ENCODE results near the gene SRGAP1.

The SRGAP1 gene

GRCh38 chr12:64181430-64182291 lies 337.2 kb downstream of the SRGAP1 start (continued):
- TF ChIP-seq ZNF660 (tag by site-specific recombination; IDR thresholded peaks at IDR 0.05) (0 out of 2 replicates have a peak, but pooled peaks have one; percentile 73), ZNF184 (tag by site-specific recombination; IDR thresholded peaks at IDR 0.05) (peak; percentile 29; the same call in 1 of the 2 replicates)

DNA sequence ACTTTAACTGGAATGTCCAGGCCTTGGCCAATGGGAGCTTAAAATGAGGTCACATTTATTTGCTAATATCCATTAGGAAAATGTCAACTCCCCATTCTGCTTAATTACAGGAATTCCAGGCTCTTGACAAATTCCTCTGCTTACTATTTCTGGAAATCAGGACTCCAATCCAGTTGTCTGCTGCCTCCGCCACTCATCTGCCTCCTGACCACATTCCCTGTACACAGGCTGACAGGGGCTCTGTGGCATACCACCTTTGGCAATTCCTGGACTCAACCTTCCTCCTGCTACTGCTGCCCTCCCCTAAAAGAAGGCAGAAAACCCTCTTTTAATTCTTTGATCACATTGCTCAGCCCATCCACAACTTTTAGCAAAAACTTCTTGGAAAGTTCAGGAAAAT lies 339.7 kb downstream of the SRGAP1 start:
- ChIA-PET CTCF (interaction anchor here (0.9 to 1.6 kb wide), 2 partner anchors 283 to 345 kb away, joined by 3 to 7 read pairs; no protein-coding TSS in a partner anchor), POLR2A (no interaction called here)
- Histone ChIP-seq H3K9me3 (ENCODE audit: control insufficient read depth, insufficient read depth, low read depth, low read length) (no peaks in the 10 kb centered on the region), H3K27ac (ENCODE audit: extremely low read depth, low read depth, low read length) (no peak overlapping the region), H3K36me3 (ENCODE audit: control insufficient read depth in 2 of 2, insufficient read depth in 1 of 2, low read length in 2 of 2) (no peaks in the 10 kb centered on the region), H3K4me1 (ENCODE audit: control insufficient read depth, insufficient read depth, low read length) (no peaks in the 10 kb centered on the region), H3K4me3 (ENCODE audit: low read depth, low read length) (no peak overlapping the region)
- no peak for TF ChIP-seq ZNF747 (tag by site-specific recombination; IDR thresholded peaks at IDR 0.05)
- no peak for TF ChIP-seq ZNF155 (tag by site-specific recombination; IDR thresholded peaks at IDR 0.05)
- TF ChIP-seq ZNF23 (tag by site-specific recombination; IDR thresholded peaks at IDR 0.05; ENCODE audit: borderline replicate concordance) = no peak
- no peak for TF ChIP-seq ZXDB (tag by site-specific recombination; IDR thresholded peaks at IDR 0.05)
- no peak for TF ChIP-seq FEZF1 (tag by site-specific recombination; IDR thresholded peaks at IDR 0.05)
- TF ChIP-seq GLI4 (tag by site-specific recombination; IDR thresholded peaks at IDR 0.05) = no peak
- TF ChIP-seq ZNF510 (tag by site-specific recombination; IDR thresholded peaks at IDR 0.05; ENCODE audit: insufficient replicate concordance) = no peak

- Histone ChIP-seq H3K36me3 (ENCODE audit: control insufficient read depth in 2 of 2, insufficient read depth in 1 of 2, low read length in 2 of 2) (no peaks in the 10 kb centered on the region; a peak in 1 of 3 replicates), H3K27ac (ENCODE audit: extremely low read depth, low read depth, low read length) (no peak overlapping the region), H3K9me3 (ENCODE audit: control insufficient read depth, insufficient read depth, low read depth, low read length) (no peaks in the 10 kb centered on the region), H3K4me1 (ENCODE audit: control insufficient read depth, insufficient read depth, low read length) (no peaks in the 10 kb centered on the region), H3K4me3 (ENCODE audit: low read depth, low read length) (no peak overlapping the region)
- TF ChIP-seq ZNF114 (tag by site-specific recombination; IDR thresholded peaks at IDR 0.05) (no peak), ZBTB1 (tag by site-specific recombination; IDR thresholded peaks at IDR 0.05) (no peak), ZNF76 (tag by site-specific recombination; IDR thresholded peaks at IDR 0.05; ENCODE audit: borderline replicate concordance, low read depth) (no peak), ZNF423 (tag by site-specific recombination; IDR thresholded peaks at IDR 0.05) (no peak), ZNF391 (tag by site-specific recombination; IDR thresholded peaks at IDR 0.05; ENCODE audit: borderline replicate concordance, low read depth) (no peak), ZNF830 (tag by site-specific recombination; IDR thresholded peaks at IDR 0.05; ENCODE audit: low read depth) (no peak), ZNF292 (tag by site-specific recombination; IDR thresholded peaks at IDR 0.05; ENCODE audit: borderline replicate concordance, low read depth) (no peak), ZNF146 (tag by site-specific recombination; IDR thresholded peaks at IDR 0.05) (no peak), OSR2 (tag by site-specific recombination; IDR thresholded peaks at IDR 0.05) (no peak), EGR2 (tag by site-specific recombination; IDR thresholded peaks at IDR 0.05; ENCODE audit: low read depth) (no peak), PRDM1 (tag by site-specific recombination; IDR thresholded peaks at IDR 0.05) (no peak)
- TF ChIP-seq, protein P1, sequence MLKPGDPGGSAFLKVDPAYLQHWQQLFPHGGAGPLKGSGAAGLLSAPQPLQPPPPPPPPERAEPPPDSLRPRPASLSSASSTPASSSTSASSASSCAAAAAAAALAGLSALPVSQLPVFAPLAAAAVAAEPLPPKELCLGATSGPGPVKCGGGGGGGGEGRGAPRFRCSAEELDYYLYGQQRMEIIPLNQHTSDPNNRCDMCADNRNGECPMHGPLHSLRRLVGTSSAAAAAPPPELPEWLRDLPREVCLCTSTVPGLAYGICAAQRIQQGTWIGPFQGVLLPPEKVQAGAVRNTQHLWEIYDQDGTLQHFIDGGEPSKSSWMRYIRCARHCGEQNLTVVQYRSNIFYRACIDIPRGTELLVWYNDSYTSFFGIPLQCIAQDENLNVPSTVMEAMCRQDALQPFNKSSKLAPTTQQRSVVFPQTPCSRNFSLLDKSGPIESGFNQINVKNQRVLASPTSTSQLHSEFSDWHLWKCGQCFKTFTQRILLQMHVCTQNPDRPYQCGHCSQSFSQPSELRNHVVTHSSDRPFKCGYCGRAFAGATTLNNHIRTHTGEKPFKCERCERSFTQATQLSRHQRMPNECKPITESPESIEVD (tag by site-specific recombination; IDR thresholded peaks at IDR 0.05) = no peak
- TF ChIP-seq, protein P2, sequence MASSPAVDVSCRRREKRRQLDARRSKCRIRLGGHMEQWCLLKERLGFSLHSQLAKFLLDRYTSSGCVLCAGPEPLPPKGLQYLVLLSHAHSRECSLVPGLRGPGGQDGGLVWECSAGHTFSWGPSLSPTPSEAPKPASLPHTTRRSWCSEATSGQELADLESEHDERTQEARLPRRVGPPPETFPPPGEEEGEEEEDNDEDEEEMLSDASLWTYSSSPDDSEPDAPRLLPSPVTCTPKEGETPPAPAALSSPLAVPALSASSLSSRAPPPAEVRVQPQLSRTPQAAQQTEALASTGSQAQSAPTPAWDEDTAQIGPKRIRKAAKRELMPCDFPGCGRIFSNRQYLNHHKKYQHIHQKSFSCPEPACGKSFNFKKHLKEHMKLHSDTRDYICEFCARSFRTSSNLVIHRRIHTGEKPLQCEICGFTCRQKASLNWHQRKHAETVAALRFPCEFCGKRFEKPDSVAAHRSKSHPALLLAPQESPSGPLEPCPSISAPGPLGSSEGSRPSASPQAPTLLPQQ (tag by site-specific recombination; IDR thresholded peaks at IDR 0.05) = no peak
- POLR2A ChIA-PET = no interaction called here
- CTCF ChIA-PET = no interaction called here
Measured at GRCh38 chr12:64186789-64187188, 342.3 kb downstream of the SRGAP1 start.
